DMS 273 (cell line): ENCODE measurements around the gene RGS18.
A peak's percentile ranks its signal among the peaks of the same experiment; 100 is the strongest.
"Not testable (repeated sequence)": the region's sequence is repeated elsewhere in the genome, so short reads cannot be mapped to it uniquely, and the experiment has no call there.

Experiments used
- DNase-seq: peaks from one replicate; lab custom pipeline; 2025; ENCODE audit not compliant: unreplicated experiment; lab: John Stamatoyannopoulos, UW

The RGS18 gene

DNA sequence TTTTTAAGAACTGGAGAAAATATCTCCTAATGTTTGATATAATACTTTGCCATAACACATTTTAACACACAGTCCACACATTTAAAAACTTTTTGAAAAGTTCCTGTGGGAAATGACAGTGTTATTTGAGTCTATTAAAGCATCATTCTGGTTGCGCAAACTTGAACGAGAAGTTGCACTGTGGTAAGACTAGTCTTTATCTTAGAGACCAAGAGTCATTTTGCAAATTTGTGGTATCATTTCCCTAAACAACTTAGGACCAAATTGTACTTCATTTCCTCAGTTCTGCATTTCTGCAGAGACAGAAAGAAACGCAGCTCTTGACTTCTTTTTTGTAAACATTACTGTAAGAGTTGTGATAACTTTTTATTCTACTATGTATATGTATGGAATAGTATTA, at the start of gene RGS18:
Gene RGS18, plus strand, starts transcription at position 282 of the 400 bp plus-strand sequence. CDS start 176 bp downstream, outside the sequence.
- DNase-seq = no peak

GRCh38 chr1:192109576-192109975, 48.7 kb upstream of the RGS18 start:
- DNase-seq = no peak

DNA sequence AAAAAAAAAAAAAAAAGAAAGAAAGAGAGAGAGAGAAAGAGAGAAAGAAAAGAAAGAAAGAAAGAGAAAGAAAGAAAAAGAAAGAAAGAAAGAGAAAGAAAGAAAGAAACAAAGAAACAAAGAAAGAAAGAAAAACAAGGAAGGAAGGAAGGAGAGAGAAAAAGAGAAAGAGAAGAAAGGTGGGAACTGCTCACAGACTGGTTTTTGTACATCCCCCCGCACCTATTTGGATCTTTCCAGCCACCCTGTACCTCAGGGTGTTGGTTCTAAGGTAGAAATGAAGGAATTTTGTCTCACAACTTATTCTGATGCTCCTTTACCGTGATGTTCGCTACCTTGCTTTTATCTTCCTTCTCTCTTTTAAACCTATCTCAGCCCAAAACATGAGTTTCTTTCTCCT, 43.3 kb upstream of the RGS18 start:
- DNase-seq = no peak

GRCh38 chr1:192118881-192119405, 39.3 kb upstream of the RGS18 start:
- no peak for DNase-seq

DNA sequence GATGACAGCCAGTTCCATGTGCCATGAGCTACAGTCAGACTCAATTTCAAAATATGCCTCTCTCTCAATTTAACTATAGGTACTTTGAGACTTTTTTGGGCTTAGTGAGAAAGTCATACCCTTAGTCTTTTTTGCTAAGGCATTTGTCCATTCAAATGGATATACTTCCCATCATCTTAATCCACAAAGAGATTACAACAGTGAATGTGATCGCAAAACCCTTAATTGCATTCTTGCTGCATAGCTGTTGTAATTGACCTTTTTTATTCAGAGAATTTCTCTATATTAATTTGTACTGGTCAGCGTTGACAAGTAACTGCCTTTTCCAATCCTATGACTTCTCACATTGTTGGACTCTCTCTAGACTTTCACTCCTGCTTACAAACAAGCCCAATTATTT, 38.6 kb upstream of the RGS18 start:
- DNase-seq = no peak

DNA sequence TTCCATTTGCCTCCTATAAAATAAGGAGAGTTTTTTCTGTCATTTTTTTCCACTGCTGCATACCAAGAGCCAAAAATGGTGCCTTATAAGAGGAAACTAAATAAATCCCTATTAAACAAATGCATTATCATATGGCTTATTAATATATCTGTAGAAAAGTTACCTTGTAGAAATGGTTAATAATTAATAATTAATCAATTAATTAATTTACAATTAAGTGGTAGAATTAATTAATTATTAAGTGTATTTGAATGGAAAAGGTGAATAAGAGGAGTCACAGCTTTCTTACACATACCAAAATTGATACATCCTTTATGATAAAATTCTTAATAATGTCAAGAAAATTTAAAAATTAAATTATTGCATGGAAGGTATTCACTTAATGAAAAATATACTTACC, 35.6 kb upstream of the RGS18 start:
- no peak for DNase-seq

- DNase-seq = no peak
Measured at GRCh38 chr1:192123212-192123611, 35.0 kb upstream of the RGS18 start.

- DNase-seq = no peak
Measured at GRCh38 chr1:192126030-192126619, 32.1 kb upstream of the RGS18 start.

DNA sequence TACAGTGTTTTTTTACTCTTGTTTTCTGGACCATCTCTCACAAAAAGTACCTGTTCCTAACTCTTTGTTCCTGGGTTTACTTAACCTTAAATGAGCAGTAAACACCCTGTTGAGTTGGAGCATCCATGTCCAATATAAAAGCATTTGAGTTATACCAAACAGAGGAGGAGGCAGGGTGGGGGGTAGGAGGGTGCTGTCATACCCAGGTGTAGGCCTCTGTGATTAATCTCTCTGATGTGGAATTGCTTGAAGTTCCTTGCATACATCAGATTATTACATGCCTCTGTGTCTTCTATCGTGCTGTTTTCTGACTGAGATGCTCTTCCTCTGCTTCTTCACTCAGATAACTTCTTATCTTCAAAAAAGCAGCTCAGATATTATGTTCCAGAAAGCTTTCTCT, 28.1 kb upstream of the RGS18 start:
- DNase-seq = no peak

- not testable (repeated sequence) for DNase-seq
Measured at GRCh38 chr1:192130865-192131264, 27.4 kb upstream of the RGS18 start.

GRCh38 chr1:192131914-192132313, 26.3 kb upstream of the RGS18 start:
- no peak for DNase-seq

GRCh38 chr1:192133350-192133926, 24.8 kb upstream of the RGS18 start:
- DNase-seq = no peak

GRCh38 chr1:192140382-192140781, 17.9 kb upstream of the RGS18 start:
- DNase-seq = no peak

GRCh38 chr1:192147221-192147620, 11.0 kb upstream of the RGS18 start:
- DNase-seq = no peak

DNA sequence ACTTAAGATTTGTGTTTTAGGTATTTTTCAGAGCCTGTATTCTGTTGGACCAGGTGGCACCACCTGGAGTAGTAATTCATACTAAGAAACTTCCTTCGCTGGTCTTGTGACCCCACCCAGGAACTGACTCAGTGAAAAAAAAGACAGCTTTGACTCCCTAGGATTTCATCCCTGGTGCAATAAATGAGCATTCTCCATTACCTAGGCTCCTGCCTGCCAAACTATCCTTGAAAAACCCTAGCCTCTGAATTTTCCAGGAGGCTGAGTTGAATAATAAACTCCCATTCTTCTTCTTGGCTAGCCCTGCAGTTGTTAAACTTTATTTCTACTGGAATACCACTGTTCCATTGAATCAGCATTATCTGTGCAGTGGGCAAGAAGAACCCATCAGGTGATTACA, 10.6 kb upstream of the RGS18 start:
- DNase-seq = no peak

GRCh38 chr1:192151176-192151575, 7.1 kb upstream of the RGS18 start:
- DNase-seq = no peak

- DNase-seq = no peak
Measured at GRCh38 chr1:192153276-192153675, 5.0 kb upstream of the RGS18 start.

- no peak for DNase-seq
Measured at GRCh38 chr1:192157067-192157466, 1.2 kb upstream of the RGS18 start.

- peak; percentile 2 for DNase-seq
Measured at GRCh38 chr1:192159014-192159413, 752 bp downstream of the RGS18 start.

GRCh38 chr1:192159781-192160180, 1.5 kb downstream of the RGS18 start:
- no peak for DNase-seq

DNA sequence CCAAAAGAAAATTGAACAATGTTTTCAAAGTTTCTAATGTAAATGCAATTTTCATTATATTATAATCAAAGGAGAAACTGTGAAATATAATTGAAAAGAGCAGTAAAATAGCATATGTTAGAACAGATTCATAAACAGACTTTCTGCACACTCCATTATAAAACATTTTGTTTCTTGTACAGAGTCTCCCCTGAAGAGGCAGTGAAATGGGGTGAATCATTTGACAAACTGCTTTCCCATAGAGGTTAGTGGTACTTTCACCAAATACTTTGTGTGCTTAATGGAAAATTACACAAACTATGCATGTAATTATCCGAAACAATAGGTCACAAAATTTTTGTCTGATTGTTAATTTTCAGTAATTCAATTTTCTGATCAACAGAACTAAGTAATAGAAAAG, 1.9 kb downstream of the RGS18 start:
- DNase-seq = no peak

DNA sequence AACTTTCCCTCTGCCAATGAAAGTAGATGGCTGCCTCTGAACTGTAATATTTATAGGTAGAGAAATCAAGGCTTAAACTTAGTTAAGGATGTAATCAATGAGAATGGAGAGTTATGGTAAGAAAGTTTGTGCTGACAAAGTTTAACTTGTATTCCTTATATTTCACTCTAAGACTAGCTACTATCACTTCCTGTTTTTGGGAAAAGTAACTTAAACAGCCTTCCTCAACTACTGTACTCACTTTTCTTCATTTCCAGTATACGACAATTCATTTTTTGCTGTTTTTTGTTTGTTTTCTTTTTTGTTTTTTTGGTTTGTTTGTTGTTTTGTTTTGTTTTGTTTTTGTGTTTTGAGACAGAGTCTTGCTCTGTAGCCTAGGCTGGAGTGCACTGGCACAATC, 3.7 kb downstream of the RGS18 start:
- DNase-seq = no peak

DNA sequence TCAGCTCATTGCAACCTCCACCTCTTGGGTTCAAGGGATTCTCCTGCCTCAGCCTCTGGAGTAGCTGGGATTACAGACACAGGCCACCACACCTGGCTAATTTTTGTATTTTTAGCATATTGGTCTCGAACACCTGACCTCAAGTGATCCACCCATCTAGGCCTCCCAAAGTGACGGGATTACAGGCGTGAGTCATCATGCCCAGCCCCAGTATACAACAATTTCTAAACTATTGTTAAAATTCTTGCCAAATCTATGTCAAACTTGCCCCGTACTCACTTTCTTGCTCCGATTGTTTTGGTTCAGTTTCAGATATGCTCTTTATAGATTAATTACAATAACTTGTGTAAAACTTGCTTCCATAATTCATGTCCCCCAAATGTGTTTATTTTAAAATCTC, 4.1 kb downstream of the RGS18 start:
- DNase-seq = no peak
